ENCODE measurements around the gene DAAM1.

GRCh38 chr14:59346796-59347510 lies 158.5 kb downstream of the DAAM1 start:
- TF ChIP-seq, protein P1, sequence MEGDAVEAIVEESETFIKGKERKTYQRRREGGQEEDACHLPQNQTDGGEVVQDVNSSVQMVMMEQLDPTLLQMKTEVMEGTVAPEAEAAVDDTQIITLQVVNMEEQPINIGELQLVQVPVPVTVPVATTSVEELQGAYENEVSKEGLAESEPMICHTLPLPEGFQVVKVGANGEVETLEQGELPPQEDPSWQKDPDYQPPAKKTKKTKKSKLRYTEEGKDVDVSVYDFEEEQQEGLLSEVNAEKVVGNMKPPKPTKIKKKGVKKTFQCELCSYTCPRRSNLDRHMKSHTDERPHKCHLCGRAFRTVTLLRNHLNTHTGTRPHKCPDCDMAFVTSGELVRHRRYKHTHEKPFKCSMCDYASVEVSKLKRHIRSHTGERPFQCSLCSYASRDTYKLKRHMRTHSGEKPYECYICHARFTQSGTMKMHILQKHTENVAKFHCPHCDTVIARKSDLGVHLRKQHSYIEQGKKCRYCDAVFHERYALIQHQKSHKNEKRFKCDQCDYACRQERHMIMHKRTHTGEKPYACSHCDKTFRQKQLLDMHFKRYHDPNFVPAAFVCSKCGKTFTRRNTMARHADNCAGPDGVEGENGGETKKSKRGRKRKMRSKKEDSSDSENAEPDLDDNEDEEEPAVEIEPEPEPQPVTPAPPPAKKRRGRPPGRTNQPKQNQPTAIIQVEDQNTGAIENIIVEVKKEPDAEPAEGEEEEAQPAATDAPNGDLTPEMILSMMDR (IDR thresholded peaks at IDR 0.05; ENCODE audit: low read depth, low read length) = no peak
- no peak for TF ChIP-seq EZH2phosphoT487 (IDR thresholded peaks at IDR 0.05; ENCODE audit: low read depth)
